GM12878 (cell line): ENCODE results near the gene NDST3. TPM values are rescaled to one million over a fixed set of nuclear protein-coding genes. Genes with fewer than 3 reads are reported as not detected.

ENCODE experiments used
- ATAC-seq: fragments of 200-7000 bp; cut with Tn5 transposase; 3 replicates; pipeline ENCODE4 v1.9.1; 2020; ENCODE audit warnings: mild to moderate bottlenecking, moderate library complexity
- BruUV-seq: library from RNA; stranded (reverse); fragments of 400-500 nt; replicated peaks from 2 replicates; lab custom pipeline; 2021; lab: Mats Ljungman, UMichigan
- CTCF ChIA-PET: fragments of 300-600 bp; sonication (Branson Sonifier 250); formaldehyde crosslinking; extraction: SDS; loops from one replicate; lab custom pipeline; 2021; ENCODE audit warnings: inconsistent platforms; lab: Yijun Ruan, JAX
- POLR2A ChIA-PET: fragments of 350-600 bp; formaldehyde crosslinking; extraction: SDS; loops from one replicate; lab custom pipeline; 2021; ENCODE audit warnings: inconsistent platforms; lab: Charles Lee
- RAD21 ChIA-PET: fragments of 300-600 bp; sonication (Branson Sonifier 250); formaldehyde crosslinking; loops from one replicate; lab custom pipeline; 2023; ENCODE audit warnings: antibody characterized with exemption; ENCODE audit not compliant: unreplicated experiment; lab: Charles Lee
- SMC1A ChIA-PET: fragments of 300-600 bp; sonication (Branson Sonifier 250); formaldehyde crosslinking; loops from one replicate; lab custom pipeline; 2023; ENCODE audit not compliant: unreplicated experiment, uncharacterized antibody; lab: Charles Lee
- DNase-seq: peaks from one replicate; pipeline ENCODE4 v3.0.0-alpha.2; 2011; ENCODE audit warnings: low read depth, low spot score
- FAIRE-seq: peaks from 3 replicates; lab custom pipeline; 2011; peaks lifted over from hg19 to GRCh38; lab: Jason Lieb, UNC
- H2AFZ ChIP-seq: 2 replicates; pipeline ENCODE4 v1.6.0; 2011; ENCODE audit warnings: low read depth, low read length, control low read depth; ENCODE audit not compliant: control insufficient read depth
- H3K27ac ChIP-seq: 2 replicates; pipeline ENCODE4 v1.5.1; 2011; ENCODE audit warnings: control low read depth; ENCODE audit not compliant: control insufficient read depth, insufficient read depth
- H3K27me3 ChIP-seq, 2 experiments: replicated peaks in 1 of 2; 2 replicates each; pipeline versions ENCODE4 v1.6.0 to v1.6.1; 2011; ENCODE audit warnings: low read length in 1 of 2; ENCODE audit not compliant: control insufficient read depth in 2 of 2, insufficient read depth in 2 of 2
- H3K36me3 ChIP-seq, 2 experiments: 2 replicates each; pipeline ENCODE4 v1.5.1; 2011; ENCODE audit warnings: low read length in 1 of 2; ENCODE audit not compliant: control insufficient read depth in 2 of 2, insufficient read depth in 2 of 2
- H3K4me1 ChIP-seq: 2 replicates; pipeline ENCODE4 v1.6.1; 2011; ENCODE audit warnings: mild to moderate bottlenecking, low read length, moderate library complexity, mixed read lengths; ENCODE audit not compliant: control insufficient read depth, insufficient read depth
- H3K4me2 ChIP-seq: 2 replicates; pipeline ENCODE4 v1.6.0; 2011; ENCODE audit warnings: control low read depth; ENCODE audit not compliant: control insufficient read depth, insufficient read depth
- H3K4me3 ChIP-seq: fragments of 200-600 bp; sonication (generic); 2 replicates; pipeline ENCODE4 v1.5.1; 2016
- H3K79me2 ChIP-seq: 2 replicates; pipeline ENCODE4 v1.6.0; 2011; ENCODE audit warnings: low read length; ENCODE audit not compliant: control insufficient read depth, insufficient read depth
- H3K9ac ChIP-seq: 2 replicates; pipeline ENCODE4 v1.8.0; 2011; ENCODE audit warnings: low read length, control low read depth, mixed read lengths; ENCODE audit not compliant: control insufficient read depth, insufficient read depth
- H3K9me3 ChIP-seq: replicated peaks from 3 replicates; pipeline ENCODE4 v1.5.1; 2011; ENCODE audit warnings: mild to moderate bottlenecking, low read length; ENCODE audit not compliant: control insufficient read depth, insufficient read depth
- H4K20me1 ChIP-seq: 2 replicates; pipeline ENCODE4 v1.6.0; 2011; ENCODE audit not compliant: control insufficient read depth, insufficient read depth
- EP300 ChIP-seq, 2 experiments: fragments of 150-350 bp in 1 of 2; IDR thresholded peaks; 2 replicates each; pipeline ENCODE4 v1.6.1; 2011 to 2012; ENCODE audit warnings: low read depth in 2 of 2, low read length in 2 of 2, borderline replicate concordance in 1 of 2, improper control_type of control experiment in 1 of 2, inconsistent platforms in 1 of 2; ENCODE audit not compliant: control insufficient read depth in 1 of 2
- HCFC1 ChIP-seq: fragments of 150-350 bp; IDR thresholded peaks from 2 replicates; pipeline ENCODE4 v1.6.1; 2014; ENCODE audit warnings: low read length
- NFXL1 ChIP-seq: fragments of 450-650 bp; IDR thresholded peaks from 2 replicates; pipeline ENCODE4 v1.6.1; 2017; ENCODE audit warnings: antibody characterized with exemption, mild to moderate bottlenecking, borderline replicate concordance
- RB1 ChIP-seq: fragments of 450-650 bp; formaldehyde crosslinking; IDR thresholded peaks from 2 replicates; pipeline ENCODE4 v1.6.1; 2017; ENCODE audit warnings: mild to moderate bottlenecking, borderline replicate concordance
- SREBF2 ChIP-seq: IDR thresholded peaks from 2 replicates; pipeline ENCODE4 v1.6.1; 2012; ENCODE audit warnings: mild to moderate bottlenecking, low read length
- SRF ChIP-seq, 2 experiments: IDR thresholded peaks; 2 replicates each; pipeline ENCODE4 v1.6.1; 2011; ENCODE audit warnings: low read depth in 2 of 2, low read length in 2 of 2, mild to moderate bottlenecking in 1 of 2, moderate library complexity in 1 of 2
- SUPT20H ChIP-seq: IDR thresholded peaks from 2 replicates; pipeline ENCODE4 v1.6.1; 2011; ENCODE audit warnings: low read depth, mild to moderate bottlenecking, low read length, moderate library complexity, borderline replicate concordance; ENCODE audit not compliant: control insufficient read depth
- TARDBP ChIP-seq: IDR thresholded peaks from 2 replicates; pipeline ENCODE4 v1.6.1; 2016; ENCODE audit warnings: borderline replicate concordance
- WGBS: methylation state at CpG from one replicate; pipeline ENCODE4 v1.1.6; 2016; ENCODE audit warnings: low lambda C conversion rate; ENCODE audit not compliant: insufficient replicate concordance, insufficient coverage; ENCODE audit errors: missing lambda C conversion rate; 5-methylcytosine and 5-hydroxymethylcytosine counted together
- in situ Hi-C: fragments of 300-500 bp; cut with MboI; formaldehyde crosslinking; loops from 9 replicates; pipeline ENCODE4 v1.14.3; 2018; ENCODE audit warnings: mixed read lengths
- intact Hi-C: fragments of 100-400 bp; cut with micrococcal nuclease; formaldehyde crosslinking; loops from one replicate; pipeline ENCODE4 v1.14.2; 2022; ENCODE audit not compliant: unreplicated experiment
- polyA plus RNA-seq, 11 experiments: library from polyadenylated mRNA; depleted of rRNA in 4 of 11; unstranded in 6 of 11; stranded (reverse) in 5 of 11; fragments of >200 nt; fragmentation: Nextera tagmentation in 4 of 11; fragmentation: Illumina TruSeq in 1 of 11; extraction: Ambion mirVana in 4 of 11; extraction: Trizol in 1 of 11; gene quantifications; 1 replicate in 1 of 11; 2 replicates in 10 of 11; pipeline versions ENCODE4 v1.2.1 to v1.2.3, GENCODE V29; 2011 to 2016; ENCODE audit warnings: inconsistent platforms in 2 of 11, missing spikeins in 2 of 11, low read depth in 1 of 11
- total RNA-seq, 4 experiments: library from RNA; depleted of rRNA in 3 of 4; stranded (reverse); fragments of >200 nt in 3 of 4; fragmentation: Illumina TruSeq in 1 of 4; extraction: Trizol in 1 of 4; gene quantifications; 2 replicates each; pipeline versions ENCODE4 v1.2.1 to v1.2.3, GENCODE V29; 2013 to 2021
- TF ChIP-seq, protein P1 (sequence below): IDR thresholded peaks from 2 replicates; pipeline ENCODE4 v1.6.1; 2011; ENCODE audit warnings: mild to moderate bottlenecking, low read depth, low read length, moderate library complexity; ENCODE audit not compliant: insufficient replicate concordance

NDST3 gene
- total and polyA plus RNA-seq, 10 of the 15 experiments (the other 5 are each of a cell fraction or from before 2014, with no cell fraction given): 0.03 TPM; not detected in 8

DNA sequence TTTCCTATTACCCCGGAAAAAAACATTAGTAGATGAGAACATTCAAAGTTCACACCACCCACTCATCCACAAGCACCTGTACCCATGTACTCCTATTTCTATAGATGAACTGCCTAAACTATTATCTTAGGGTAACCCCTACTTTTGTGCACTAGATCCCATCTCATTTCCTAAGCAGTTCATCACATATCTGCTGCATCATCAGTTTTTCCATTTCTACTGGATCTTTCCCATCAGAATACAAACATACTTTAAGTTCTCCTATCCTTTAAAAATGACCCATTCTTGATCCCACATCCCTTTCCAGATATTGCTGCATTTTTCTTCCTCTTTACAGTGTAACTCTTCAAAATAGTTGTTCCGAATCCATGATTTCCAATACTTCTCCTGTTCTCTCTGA is 237.5 kb downstream of the NDST3 start:
- ChIA-PET POLR2A (no interaction called here), SMC1A (interaction anchor here (0.7 to 2.7 kb wide), 2 partner anchors 8 to 72 kb away, joined by 3 to 6 read pairs; no protein-coding TSS in a partner anchor), RAD21 (no interaction called here), CTCF (interaction anchor here (0.6 to 2.1 kb wide), 7 partner anchors 8 to 823 kb away, joined by 3 to 12 read pairs (median 3); no protein-coding TSS in a partner anchor)
- no peaks in the 10 kb centered on the region for H3K4me1 ChIP-seq
- H3K27ac ChIP-seq: no peak overlapping the region
- no peak overlapping the region for H3K4me3 ChIP-seq
- DNase-seq: no peak
- H3K36me3 ChIP-seq: no peaks in the 10 kb centered on the region
- no peak for ATAC-seq
- 90% methylated on average over 2 of the region's 2 CpGs for WGBS
- H4K20me1 ChIP-seq: no peaks in the 10 kb centered on the region
- intact Hi-C loops: no loop called here
- no peaks in the 10 kb centered on the region for H3K9me3 ChIP-seq
- in situ Hi-C loops: loop anchor here (5.0 to 25.0 kb wide), 3 partner anchors 194 to 1909 kb away; no protein-coding TSS in a partner anchor
- H2AFZ ChIP-seq: no peak overlapping the region
- no peaks in the 10 kb centered on the region for H3K27me3 ChIP-seq
- TF ChIP-seq, protein P1, sequence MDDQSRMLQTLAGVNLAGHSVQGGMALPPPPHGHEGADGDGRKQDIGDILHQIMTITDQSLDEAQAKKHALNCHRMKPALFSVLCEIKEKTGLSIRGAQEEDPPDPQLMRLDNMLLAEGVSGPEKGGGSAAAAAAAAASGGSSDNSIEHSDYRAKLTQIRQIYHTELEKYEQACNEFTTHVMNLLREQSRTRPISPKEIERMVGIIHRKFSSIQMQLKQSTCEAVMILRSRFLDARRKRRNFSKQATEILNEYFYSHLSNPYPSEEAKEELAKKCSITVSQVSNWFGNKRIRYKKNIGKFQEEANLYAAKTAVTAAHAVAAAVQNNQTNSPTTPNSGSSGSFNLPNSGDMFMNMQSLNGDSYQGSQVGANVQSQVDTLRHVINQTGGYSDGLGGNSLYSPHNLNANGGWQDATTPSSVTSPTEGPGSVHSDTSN: no peak
- TF ChIP-seq SREBF2 (no peak), SRF (IDR thresholded peaks at IDR 0.05; ENCODE audit: low read depth in 2 of 2, low read length in 2 of 2) (no peak), HCFC1 (no peak), SUPT20H (no peak), RB1 (no peak), NFXL1 (no peak), TARDBP (no peak), EP300 (IDR thresholded peaks at IDR 0.05; ENCODE audit: borderline replicate concordance in 1 of 2, control insufficient read depth in 1 of 2, low read depth in 2 of 2, low read length in 2 of 2) (no peak)
- H3K9ac ChIP-seq: no peak overlapping the region
- BruUV-seq: no TSS peak
- FAIRE-seq: no peak
- no peak overlapping the region for H3K4me2 ChIP-seq
- H3K79me2 ChIP-seq: no peaks in the 10 kb centered on the region
